ENCODE measurements around the gene TRIM44.
"Not testable (repeated sequence)": the region's sequence is repeated elsewhere in the genome, so short reads cannot be mapped to it uniquely, and the experiment has no call there.

TRIM44 gene

DNA sequence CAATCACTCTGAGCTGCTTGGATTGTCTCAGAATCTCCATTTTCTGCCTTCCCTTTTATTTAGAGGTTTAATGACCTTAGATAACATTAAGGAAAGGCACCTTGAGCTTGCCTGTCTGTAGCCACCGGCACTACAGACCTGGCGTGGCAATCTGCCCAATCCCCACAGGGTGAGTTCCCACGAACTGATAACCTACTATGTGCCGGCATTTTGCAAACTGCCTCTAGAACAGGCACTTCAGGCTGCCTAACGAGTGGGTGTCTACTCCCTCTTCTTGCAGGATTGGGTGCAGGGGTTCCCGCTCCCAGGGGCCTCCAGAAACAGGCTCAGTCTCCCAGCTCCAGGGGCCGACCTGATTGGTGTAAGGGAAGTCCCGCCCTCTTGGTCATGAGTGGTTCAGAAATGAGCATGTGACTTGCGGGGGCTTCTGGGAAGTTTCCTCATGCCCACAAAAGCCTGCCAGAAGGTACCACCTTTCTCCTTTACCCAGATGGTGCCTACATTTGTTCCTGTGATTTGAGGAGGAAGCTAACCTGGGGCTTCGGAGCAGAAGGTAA, 161.2 kb downstream of the TRIM44 start:
- no peak for FAIRE-seq

DNA sequence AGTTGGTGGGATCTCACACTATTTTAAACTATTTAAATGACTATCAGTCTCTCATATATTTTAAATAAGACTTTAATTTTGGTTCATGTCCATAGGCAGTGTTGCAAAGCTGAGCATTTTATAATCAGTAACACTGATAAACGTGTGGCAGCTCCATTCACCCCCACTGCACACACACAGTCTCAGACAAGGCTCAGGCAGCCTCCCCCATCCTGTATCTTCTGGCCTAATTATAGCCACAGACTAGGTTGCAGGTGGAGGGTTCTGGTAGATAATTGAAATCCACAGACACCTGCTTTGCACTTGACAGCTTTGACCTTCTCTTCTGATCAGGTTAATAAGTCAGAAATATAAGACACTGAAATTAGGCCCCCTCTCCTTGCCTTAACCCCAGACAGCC, 162.8 kb downstream of the TRIM44 start:
- FAIRE-seq = no peak

GRCh38 chr11:35826006-35826405, 163.4 kb downstream of the TRIM44 start:
- FAIRE-seq = no peak

- no peak for FAIRE-seq
Measured at GRCh38 chr11:35826949-35827348, 164.4 kb downstream of the TRIM44 start.

- no peak for FAIRE-seq
Measured at GRCh38 chr11:35836205-35836604, 173.6 kb downstream of the TRIM44 start.

- FAIRE-seq = no peak
Measured at GRCh38 chr11:35838071-35838470, 175.5 kb downstream of the TRIM44 start.

DNA sequence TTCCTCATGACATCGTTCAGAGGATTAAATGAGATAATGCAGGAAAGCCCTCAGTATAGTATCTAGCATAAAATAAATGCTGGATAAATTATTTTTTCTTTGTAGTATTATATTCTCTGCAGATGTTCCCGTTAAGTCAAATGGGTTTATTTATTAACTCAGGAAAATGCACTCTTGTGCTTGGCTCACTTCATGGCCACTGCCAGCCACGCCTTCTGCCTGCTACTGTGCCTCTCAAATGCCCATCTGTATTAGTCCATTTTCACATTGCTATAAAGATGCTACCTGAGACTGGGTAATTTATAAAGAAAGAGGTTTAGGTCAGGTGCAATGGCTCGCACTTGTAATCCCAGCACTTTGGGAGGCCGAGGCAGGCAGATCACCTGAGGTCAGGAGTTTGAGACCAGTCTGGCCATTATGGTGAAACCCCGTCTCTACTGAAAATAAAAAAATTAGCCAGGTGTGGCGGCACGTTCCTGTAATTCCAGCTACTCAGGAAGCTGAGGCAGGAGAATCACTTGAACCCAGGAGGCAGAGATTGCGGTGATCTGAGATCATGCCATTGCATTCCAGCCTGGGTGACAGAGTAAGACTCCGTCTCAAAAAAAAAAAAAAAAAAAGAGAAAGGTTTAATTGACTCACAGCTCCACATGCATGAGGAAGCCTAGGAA, 176.3 kb downstream of the TRIM44 start:
- FAIRE-seq = not testable (repeated sequence)

GRCh38 chr11:35839368-35840161, 177.0 kb downstream of the TRIM44 start:
- FAIRE-seq = no peak

GRCh38 chr11:35841733-35842132, 179.2 kb downstream of the TRIM44 start:
- FAIRE-seq = no peak

- FAIRE-seq = no peak
Measured at GRCh38 chr11:35842958-35843357, 180.4 kb downstream of the TRIM44 start.

DNA sequence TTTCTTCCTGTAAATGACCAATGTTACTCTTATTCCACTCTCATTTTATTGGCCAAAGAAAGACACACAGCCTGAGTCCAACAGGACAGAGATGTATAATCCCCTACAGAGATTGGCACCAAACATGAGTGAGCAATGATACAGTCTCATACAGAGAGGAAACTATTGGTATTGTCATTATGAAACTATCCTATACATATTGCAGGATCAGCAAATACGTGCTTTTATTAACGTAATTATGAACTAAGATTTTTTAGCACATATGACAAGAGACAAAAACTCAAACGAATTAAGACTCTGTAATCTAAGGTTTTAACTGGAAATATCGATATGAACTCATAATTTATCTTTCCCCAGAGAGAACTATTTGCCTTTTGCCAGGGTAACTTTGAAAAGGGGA, 182.0 kb downstream of the TRIM44 start:
- no peak for FAIRE-seq

GRCh38 chr11:35845860-35846259, 183.3 kb downstream of the TRIM44 start:
- FAIRE-seq = no peak

DNA sequence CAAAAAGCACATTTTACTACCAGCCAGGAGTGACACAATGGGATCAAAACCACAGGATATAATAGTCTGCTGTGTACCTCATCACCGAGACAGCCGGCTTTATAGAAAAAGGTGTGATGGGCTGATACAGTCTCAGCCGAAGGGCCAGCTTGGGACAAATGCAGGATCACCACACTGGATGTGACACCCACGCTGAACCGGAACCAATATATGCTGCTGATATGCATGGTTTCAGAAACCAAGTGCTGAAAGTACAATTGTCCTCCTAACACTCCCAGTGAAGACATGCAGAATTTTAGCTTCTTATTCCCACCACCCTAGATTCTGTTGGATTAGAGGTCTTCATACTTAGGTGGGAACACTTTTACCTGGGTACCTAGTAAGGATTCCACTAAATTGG, 184.3 kb downstream of the TRIM44 start:
- FAIRE-seq = no peak

- FAIRE-seq = no peak
Measured at GRCh38 chr11:35847473-35847872, 184.9 kb downstream of the TRIM44 start.

DNA sequence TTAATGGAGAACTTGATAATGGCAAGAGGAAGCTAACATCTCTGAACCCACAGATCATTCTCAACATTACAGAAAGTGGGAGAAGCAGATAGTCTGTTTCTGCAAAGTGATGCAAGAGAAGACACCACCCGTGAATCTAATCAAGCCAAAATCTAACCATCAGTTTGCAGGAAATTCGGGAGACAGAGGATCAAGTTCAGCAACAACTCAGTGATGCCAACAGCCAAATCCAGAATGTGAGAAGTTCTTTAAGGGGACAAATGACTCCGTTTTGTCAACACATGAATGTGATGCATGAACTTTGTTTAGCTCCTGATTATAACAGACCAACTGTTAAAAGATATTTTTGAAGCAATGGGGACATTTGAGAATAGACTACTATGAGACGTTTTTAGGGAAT, 186.0 kb downstream of the TRIM44 start:
- FAIRE-seq = no peak

- no peak for FAIRE-seq
Measured at GRCh38 chr11:35850191-35850590, 187.6 kb downstream of the TRIM44 start.

DNA sequence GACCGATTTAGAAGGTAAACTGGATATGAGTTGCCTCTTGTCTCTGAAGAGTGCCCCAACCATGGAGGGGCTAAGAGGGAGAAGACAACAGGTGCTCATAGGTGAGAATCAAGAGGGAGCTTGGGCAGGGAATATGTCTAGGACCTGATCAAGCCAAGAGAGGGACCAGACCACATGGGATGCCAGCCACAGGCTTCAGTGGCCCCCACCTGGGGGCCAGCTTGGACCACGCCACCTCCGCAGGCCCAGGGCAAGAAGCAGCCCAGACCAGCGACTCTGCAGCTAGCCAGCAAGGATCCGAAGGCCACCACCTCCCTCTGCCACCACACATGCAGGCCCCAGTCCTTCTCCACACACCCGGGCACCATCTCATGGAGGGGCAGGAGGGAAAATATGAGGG, 188.8 kb downstream of the TRIM44 start:
- no peak for FAIRE-seq

- FAIRE-seq = no peak
Measured at GRCh38 chr11:35852056-35852455, 189.5 kb downstream of the TRIM44 start.

- FAIRE-seq = no peak
Measured at GRCh38 chr11:35853971-35854370, 191.4 kb downstream of the TRIM44 start.

DNA sequence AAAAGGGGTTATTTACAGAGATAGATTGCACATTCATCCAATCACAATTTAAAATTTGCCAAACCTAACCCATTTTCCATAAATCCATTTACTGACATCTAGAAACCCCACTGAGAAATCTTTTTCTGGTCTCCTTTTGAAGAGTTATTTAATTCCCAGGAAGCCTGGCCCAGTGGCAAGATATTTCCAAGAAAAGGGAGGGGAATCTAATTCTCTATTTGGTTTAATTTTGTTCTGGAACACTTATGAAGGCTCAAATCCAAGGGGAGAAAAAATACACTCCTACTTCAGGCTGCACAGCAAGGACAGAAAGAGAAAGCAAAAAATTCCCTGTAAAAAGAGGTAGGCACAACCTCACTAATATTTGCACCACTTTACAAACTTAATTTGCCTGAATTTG, 193.1 kb downstream of the TRIM44 start:
- no peak for FAIRE-seq

DNA sequence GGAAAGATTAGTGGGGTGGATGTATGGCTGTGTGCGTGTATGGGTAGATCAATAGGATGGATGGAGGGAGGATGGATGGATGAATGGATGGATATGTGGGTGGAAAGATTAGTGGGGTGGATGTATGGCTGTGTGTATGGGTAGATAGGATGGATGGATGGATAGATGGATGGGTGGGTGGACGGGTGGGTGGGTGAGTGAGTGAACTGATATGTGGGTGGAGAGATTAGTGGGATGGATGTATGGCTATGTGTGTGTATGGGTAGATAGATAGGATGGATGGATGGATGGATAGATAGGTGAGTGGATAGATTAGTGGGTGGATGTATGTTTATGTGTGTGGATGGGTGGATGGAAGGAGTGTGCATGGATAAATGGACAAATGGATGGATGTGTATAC, 193.7 kb downstream of the TRIM44 start:
- FAIRE-seq = no peak

GRCh38 chr11:35856756-35857155, 194.2 kb downstream of the TRIM44 start:
- FAIRE-seq = no peak

- FAIRE-seq = no peak
Measured at GRCh38 chr11:35857922-35858321, 195.3 kb downstream of the TRIM44 start.

DNA sequence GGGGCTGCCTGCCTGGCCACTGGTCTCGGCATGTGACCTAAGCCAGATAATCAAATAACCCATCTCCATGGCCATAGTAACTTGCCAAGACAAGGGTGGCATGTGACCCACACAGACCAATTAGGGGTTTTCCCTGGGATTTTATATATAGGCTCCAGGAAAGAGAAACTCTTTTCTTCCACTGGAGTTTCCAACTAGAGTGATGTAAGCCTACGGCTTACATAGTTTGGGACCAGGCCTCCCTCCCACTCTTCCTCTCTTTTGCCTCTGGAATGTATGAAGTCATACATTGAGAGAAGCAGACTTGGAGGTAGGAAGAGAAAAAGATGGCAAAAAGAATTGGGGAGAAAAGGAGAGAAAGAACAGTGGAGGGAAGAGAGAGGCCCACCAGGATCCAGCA, 196.7 kb downstream of the TRIM44 start:
- no peak for FAIRE-seq

All from endometrium (tissue), 2 donors.